Caco-2 (cell line): ENCODE data around the gene UBE2F. TPM values are rescaled to one million over a fixed set of nuclear protein-coding genes. Genes with fewer than 3 reads are reported as not detected.

ENCODE experiments used
- BruUV-seq: library from RNA; stranded (reverse); fragments of 400-500 nt; replicated peaks from 2 replicates; lab custom pipeline; 2021; lab: Mats Ljungman, UMichigan
- CTCF ChIA-PET: fragments of 300-600 bp; sonication (Branson Sonifier 250); formaldehyde crosslinking; loops from one replicate; lab custom pipeline; 2022; ENCODE audit warnings: antibody characterized with exemption; lab: Charles Lee
- POLR2A ChIA-PET: fragments of 300-600 bp; sonication (Branson Sonifier 250); formaldehyde crosslinking; loops from one replicate; lab custom pipeline; 2022; ENCODE audit warnings: antibody characterized with exemption; lab: Charles Lee
- DNase-seq, 2 experiments: peaks; one replicate each; pipeline versions ENCODE4 v3.0.0 to v3.0.0-alpha.2; 2020 to 2022
- H3K27me3 ChIP-seq: replicated peaks from 2 replicates; pipeline ENCODE4 v1.6.0; 2011; ENCODE audit warnings: low read length; ENCODE audit not compliant: control insufficient read depth, insufficient read depth
- H3K36me3 ChIP-seq: 2 replicates; pipeline ENCODE4 v1.5.1; 2011; ENCODE audit warnings: low read length; ENCODE audit not compliant: control insufficient read depth, insufficient read depth
- H3K4me1 ChIP-seq: fragments of 250-450 bp; sonication (Bioruptor Pico); 2 replicates; pipeline ENCODE4 v1.5.1; 2020; ENCODE audit warnings: mild to moderate bottlenecking
- H3K4me3 ChIP-seq: 2 replicates; pipeline ENCODE4 v1.5.1; 2011; ENCODE audit warnings: low read depth, mild to moderate bottlenecking, control low read depth, low read length
- H3K9me3 ChIP-seq: fragments of 250-450 bp; sonication (Bioruptor Pico); 2 replicates; pipeline ENCODE4 v1.5.1; 2020; ENCODE audit warnings: mild to moderate bottlenecking, moderate library complexity
- H3K27ac Mint-ChIP-seq: one replicate; pipeline ENCODE4 v1.8.0; 2022; ENCODE audit warnings: mixed read lengths; ENCODE audit not compliant: unreplicated experiment
- H3K27me3 Mint-ChIP-seq: one replicate; pipeline ENCODE4 v1.8.0; 2022; ENCODE audit warnings: mixed read lengths; ENCODE audit not compliant: insufficient read depth, unreplicated experiment
- H3K36me3 Mint-ChIP-seq: one replicate; pipeline ENCODE4 v1.8.0; 2022; ENCODE audit warnings: mild to moderate bottlenecking, mixed read lengths; ENCODE audit not compliant: insufficient read depth, unreplicated experiment
- H3K4me1 Mint-ChIP-seq: one replicate; pipeline ENCODE4 v1.8.0; 2022; ENCODE audit warnings: low read depth, mixed read lengths; ENCODE audit not compliant: unreplicated experiment
- H3K4me3 Mint-ChIP-seq: one replicate; pipeline ENCODE4 v1.8.0; 2022; ENCODE audit warnings: mild to moderate bottlenecking, moderate library complexity, mixed read lengths; ENCODE audit not compliant: unreplicated experiment
- H3K9me3 Mint-ChIP-seq: one replicate; pipeline ENCODE4 v1.8.0; 2022; ENCODE audit warnings: mixed read lengths; ENCODE audit not compliant: unreplicated experiment
- intact Hi-C: fragments of 100-400 bp; cut with micrococcal nuclease; formaldehyde crosslinking; loops from one replicate; pipeline ENCODE4 v1.10.0; 2022; ENCODE audit not compliant: unreplicated experiment
- total RNA-seq: library from RNA; stranded (reverse); gene quantifications from 2 replicates; pipeline ENCODE4 v1.2.3, GENCODE V29; 2022
- TF ChIP-seq, protein P1 (sequence below), 2 experiments: fragments of 200-600 bp in 1 of 2; IDR thresholded peaks; 1 replicate in 1 of 2; 2 replicates in 1 of 2; pipeline versions ENCODE4 v1.5.1 to v1.8.0; 2011 to 2022; ENCODE audit warnings: antibody characterized with exemption in 1 of 2, control low read depth in 1 of 2, inconsistent platforms in 1 of 2, low read depth in 1 of 2, low read length in 1 of 2, mild to moderate bottlenecking in 1 of 2, moderate library complexity in 1 of 2; ENCODE audit not compliant: insufficient read depth in 1 of 2, severe bottlenecking in 1 of 2, unreplicated experiment in 1 of 2

UBE2F gene
- total RNA-seq, 1 experiment from 2014 or later = 38.9 TPM

DNA sequence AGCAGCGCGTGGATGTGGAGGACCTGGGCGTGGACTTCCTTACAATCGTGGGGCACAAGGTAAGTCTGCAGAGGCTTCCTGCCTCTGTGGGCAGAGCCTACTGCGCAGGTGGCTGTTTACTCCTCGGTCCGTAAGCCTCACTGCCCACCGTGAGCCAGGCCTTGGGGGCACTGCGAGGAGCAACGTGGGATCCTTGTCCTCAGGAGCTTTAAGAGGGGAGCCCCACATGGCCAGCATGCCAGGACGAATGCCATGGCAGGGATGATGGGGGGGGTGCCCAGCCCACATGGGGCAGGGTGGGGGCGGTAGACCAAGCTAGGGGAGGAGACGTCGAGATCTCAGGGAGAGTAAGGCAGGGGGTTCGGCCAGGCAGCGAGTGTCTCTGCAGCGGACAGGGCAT lies 115.3 kb downstream of the UBE2F start:
- no peaks in the 10 kb centered on the region for H3K27me3 Mint-ChIP-seq
- peaks cover 26% of the 10 kb centered on the region for H3K36me3 Mint-ChIP-seq
- no peak overlapping the region for H3K27ac Mint-ChIP-seq
- no peaks in the 10 kb centered on the region for H3K4me1 Mint-ChIP-seq
- intact Hi-C loops = no loop called here
- Histone ChIP-seq H3K4me3 (no peak overlapping the region), H3K4me1 (no peaks in the 10 kb centered on the region), H3K27me3 (no peaks in the 10 kb centered on the region), H3K36me3 (peaks cover 2% of the 10 kb centered on the region), H3K9me3 (no peaks in the 10 kb centered on the region)
- no TSS peak for BruUV-seq
- CTCF ChIA-PET = no interaction called here
- DNase-seq = no peak
- H3K4me3 Mint-ChIP-seq = no peak overlapping the region
- H3K9me3 Mint-ChIP-seq = peaks cover 13% of the 10 kb centered on the region
- TF ChIP-seq, protein P1, sequence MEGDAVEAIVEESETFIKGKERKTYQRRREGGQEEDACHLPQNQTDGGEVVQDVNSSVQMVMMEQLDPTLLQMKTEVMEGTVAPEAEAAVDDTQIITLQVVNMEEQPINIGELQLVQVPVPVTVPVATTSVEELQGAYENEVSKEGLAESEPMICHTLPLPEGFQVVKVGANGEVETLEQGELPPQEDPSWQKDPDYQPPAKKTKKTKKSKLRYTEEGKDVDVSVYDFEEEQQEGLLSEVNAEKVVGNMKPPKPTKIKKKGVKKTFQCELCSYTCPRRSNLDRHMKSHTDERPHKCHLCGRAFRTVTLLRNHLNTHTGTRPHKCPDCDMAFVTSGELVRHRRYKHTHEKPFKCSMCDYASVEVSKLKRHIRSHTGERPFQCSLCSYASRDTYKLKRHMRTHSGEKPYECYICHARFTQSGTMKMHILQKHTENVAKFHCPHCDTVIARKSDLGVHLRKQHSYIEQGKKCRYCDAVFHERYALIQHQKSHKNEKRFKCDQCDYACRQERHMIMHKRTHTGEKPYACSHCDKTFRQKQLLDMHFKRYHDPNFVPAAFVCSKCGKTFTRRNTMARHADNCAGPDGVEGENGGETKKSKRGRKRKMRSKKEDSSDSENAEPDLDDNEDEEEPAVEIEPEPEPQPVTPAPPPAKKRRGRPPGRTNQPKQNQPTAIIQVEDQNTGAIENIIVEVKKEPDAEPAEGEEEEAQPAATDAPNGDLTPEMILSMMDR (IDR thresholded peaks at IDR 0.05; ENCODE audit: insufficient read depth in 1 of 2, low read depth in 1 of 2, low read length in 1 of 2, severe bottlenecking in 1 of 2, unreplicated experiment in 1 of 2) = no peak
- POLR2A ChIA-PET = no interaction called here

DNA sequence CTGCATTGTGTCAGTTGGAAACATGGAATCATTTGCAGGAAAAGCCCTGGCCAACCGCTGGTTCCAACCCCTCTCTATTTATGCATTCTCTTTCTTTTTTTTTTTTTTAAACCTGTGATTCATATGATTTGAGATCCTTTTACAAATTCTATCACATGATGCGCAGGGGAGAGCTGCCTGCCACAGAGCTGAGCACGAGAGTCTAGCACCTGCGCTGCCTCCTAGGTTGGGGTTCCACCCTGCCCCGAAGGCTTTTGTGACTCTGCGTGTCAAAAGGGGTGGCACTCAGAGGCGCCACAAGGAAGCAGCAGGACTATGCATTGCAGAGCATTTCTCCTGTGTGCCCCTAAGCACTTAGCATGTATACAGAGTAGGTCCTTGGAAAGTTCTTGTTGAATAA lies 116.0 kb downstream of the UBE2F start:
- H3K36me3 ChIP-seq = peaks cover 2% of the 10 kb centered on the region
- TF ChIP-seq, protein P1 (IDR thresholded peaks at IDR 0.05; ENCODE audit: insufficient read depth in 1 of 2, low read depth in 1 of 2, low read length in 1 of 2, severe bottlenecking in 1 of 2, unreplicated experiment in 1 of 2) = no peak
- Mint-ChIP-seq H3K36me3 (peaks cover 22% of the 10 kb centered on the region), H3K27me3 (no peaks in the 10 kb centered on the region), H3K27ac (no peak overlapping the region), H3K4me3 (no peak overlapping the region), H3K9me3 (peaks cover 13% of the 10 kb centered on the region), H3K4me1 (no peaks in the 10 kb centered on the region)
- no peak overlapping the region for H3K4me3 ChIP-seq
- DNase-seq = no peak
- BruUV-seq = no TSS peak
- CTCF ChIA-PET = no interaction called here
- no peaks in the 10 kb centered on the region for H3K27me3 ChIP-seq
- intact Hi-C loops = no loop called here
- POLR2A ChIA-PET = no interaction called here
- H3K9me3 ChIP-seq = no peaks in the 10 kb centered on the region
- no peaks in the 10 kb centered on the region for H3K4me1 ChIP-seq

DNA sequence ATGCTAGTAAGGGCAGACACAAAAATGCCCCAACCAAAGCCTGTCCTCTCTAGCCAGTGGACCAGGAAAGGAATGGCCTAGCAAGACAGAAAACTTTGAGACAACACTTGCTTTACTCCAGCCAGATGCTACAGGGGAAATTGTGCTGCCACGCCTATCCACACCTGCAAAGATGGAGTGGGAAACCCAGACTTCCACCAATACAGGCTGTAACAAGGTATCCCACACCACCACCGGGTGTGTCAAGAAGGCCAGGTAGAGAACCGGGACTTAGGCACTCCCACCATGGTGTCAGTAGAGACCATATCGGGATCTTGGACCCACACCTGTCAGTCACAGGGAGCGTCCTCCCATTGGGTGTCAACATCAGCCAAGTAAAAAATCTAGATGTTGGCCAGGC lies 117.1 kb downstream of the UBE2F start:
- Mint-ChIP-seq H3K27me3 (no peaks in the 10 kb centered on the region), H3K4me1 (no peaks in the 10 kb centered on the region), H3K27ac (no peak overlapping the region), H3K36me3 (peaks cover 22% of the 10 kb centered on the region), H3K9me3 (peaks cover 13% of the 10 kb centered on the region), H3K4me3 (no peak overlapping the region)
- intact Hi-C loops = no loop called here
- POLR2A ChIA-PET = no interaction called here
- no peak overlapping the region for H3K4me3 ChIP-seq
- TF ChIP-seq, protein P1 (IDR thresholded peaks at IDR 0.05; ENCODE audit: insufficient read depth in 1 of 2, low read depth in 1 of 2, low read length in 1 of 2, severe bottlenecking in 1 of 2, unreplicated experiment in 1 of 2) = no peak
- no peaks in the 10 kb centered on the region for H3K4me1 ChIP-seq
- peaks cover 2% of the 10 kb centered on the region for H3K36me3 ChIP-seq
- BruUV-seq = no TSS peak
- H3K9me3 ChIP-seq = no peaks in the 10 kb centered on the region
- CTCF ChIA-PET = no interaction called here
- DNase-seq = no peak
- H3K27me3 ChIP-seq = no peaks in the 10 kb centered on the region
